Brain microvascular endothelial cell (primary cell): ENCODE results near the gene MCUR1.
"Not testable (repeated sequence)": the region's sequence is repeated elsewhere in the genome, so short reads cannot be mapped to it uniquely, and the experiment has no call there.

Experiments
- DNase-seq: peaks from one replicate; pipeline ENCODE4 v3.0.0-alpha.2; 2020
- H3K27ac ChIP-seq: fragments of 250-450 bp; sonication (Bioruptor Pico); 2 replicates; pipeline ENCODE4 v1.5.1; 2020; ENCODE audit warnings: mild to moderate bottlenecking, moderate library complexity
- H3K27me3 ChIP-seq: fragments of 250-450 bp; sonication (Bioruptor Pico); replicated peaks from 2 replicates; pipeline ENCODE4 v1.5.1; 2020; ENCODE audit warnings: mild to moderate bottlenecking
- H3K36me3 ChIP-seq: fragments of 250-450 bp; sonication (Bioruptor Pico); replicated peaks from 2 replicates; pipeline ENCODE4 v1.5.1; 2020; ENCODE audit warnings: mild to moderate bottlenecking
- H3K4me3 ChIP-seq: 2 replicates; pipeline ENCODE4 v1.5.1; 2011; ENCODE audit warnings: low read depth, mild to moderate bottlenecking, control low read depth, low read length, moderate library complexity
- in situ Hi-C: cut with HindIII; loops from 2 replicates; pipeline ENCODE4 v1.10.0; 2017; ENCODE audit warnings: low sequenced_read_pairs, low pct_ligation_motif_present
- TF ChIP-seq, protein P1 (sequence below): IDR thresholded peaks from 2 replicates; pipeline ENCODE4 v1.5.1; 2011; ENCODE audit warnings: low read depth, mild to moderate bottlenecking, moderate library complexity, low read length, control low read depth, inconsistent platforms; ENCODE audit errors: missing control alignments

Gene MCUR1

DNA sequence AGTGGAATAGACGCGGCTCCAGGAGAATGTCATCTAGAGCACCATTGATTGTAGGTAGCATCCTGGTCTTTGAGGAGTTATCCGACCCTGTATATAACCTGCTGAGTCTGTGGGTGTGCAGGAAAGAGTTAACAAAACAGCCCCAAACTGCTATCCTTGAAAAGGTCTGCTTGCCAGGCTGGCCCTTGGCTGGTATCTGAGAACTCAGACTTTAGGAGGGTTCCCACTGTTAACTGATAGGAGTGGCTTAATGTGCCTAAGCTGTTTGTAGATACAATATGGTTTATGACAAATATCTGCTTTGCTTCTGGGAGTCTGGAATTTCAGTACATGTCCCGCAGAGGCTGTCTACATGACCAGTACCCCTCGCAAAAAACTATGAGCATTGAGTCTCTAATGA lies 27.6 kb upstream of the MCUR1 start:
- DNase-seq = no peak
- TF ChIP-seq, protein P1, sequence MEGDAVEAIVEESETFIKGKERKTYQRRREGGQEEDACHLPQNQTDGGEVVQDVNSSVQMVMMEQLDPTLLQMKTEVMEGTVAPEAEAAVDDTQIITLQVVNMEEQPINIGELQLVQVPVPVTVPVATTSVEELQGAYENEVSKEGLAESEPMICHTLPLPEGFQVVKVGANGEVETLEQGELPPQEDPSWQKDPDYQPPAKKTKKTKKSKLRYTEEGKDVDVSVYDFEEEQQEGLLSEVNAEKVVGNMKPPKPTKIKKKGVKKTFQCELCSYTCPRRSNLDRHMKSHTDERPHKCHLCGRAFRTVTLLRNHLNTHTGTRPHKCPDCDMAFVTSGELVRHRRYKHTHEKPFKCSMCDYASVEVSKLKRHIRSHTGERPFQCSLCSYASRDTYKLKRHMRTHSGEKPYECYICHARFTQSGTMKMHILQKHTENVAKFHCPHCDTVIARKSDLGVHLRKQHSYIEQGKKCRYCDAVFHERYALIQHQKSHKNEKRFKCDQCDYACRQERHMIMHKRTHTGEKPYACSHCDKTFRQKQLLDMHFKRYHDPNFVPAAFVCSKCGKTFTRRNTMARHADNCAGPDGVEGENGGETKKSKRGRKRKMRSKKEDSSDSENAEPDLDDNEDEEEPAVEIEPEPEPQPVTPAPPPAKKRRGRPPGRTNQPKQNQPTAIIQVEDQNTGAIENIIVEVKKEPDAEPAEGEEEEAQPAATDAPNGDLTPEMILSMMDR = no peak
- H3K27ac ChIP-seq = no peak overlapping the region
- H3K4me3 ChIP-seq = no peak overlapping the region
- no peaks in the 10 kb centered on the region for H3K27me3 ChIP-seq
- no peaks in the 10 kb centered on the region for H3K36me3 ChIP-seq
- in situ Hi-C loops = no loop called here

DNA sequence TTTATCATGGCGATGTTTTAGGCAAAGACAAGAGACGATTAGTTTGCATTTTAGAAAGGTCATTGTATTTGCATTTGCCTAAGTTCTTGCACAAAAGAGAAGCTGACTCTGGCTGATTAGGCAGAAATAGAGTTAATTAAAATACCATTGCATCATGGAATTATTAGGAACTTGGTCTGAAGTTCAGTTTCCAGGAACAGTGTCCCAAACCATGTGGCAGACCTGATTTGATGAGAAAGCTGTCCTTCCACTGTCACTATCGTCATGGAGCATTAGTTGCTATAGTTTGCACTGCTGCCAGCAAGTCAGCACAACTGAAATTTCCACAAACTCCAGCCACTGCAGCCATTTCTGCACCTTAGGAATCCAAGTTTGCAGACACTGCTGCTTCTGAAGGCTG lies 24.3 kb upstream of the MCUR1 start:
- DNase-seq = no peak
- Histone ChIP-seq H3K27me3 (no peaks in the 10 kb centered on the region), H3K36me3 (no peaks in the 10 kb centered on the region), H3K4me3 (no peak overlapping the region), H3K27ac (no peak overlapping the region)
- in situ Hi-C loops = no loop called here
- TF ChIP-seq, protein P1 = no peak

DNA sequence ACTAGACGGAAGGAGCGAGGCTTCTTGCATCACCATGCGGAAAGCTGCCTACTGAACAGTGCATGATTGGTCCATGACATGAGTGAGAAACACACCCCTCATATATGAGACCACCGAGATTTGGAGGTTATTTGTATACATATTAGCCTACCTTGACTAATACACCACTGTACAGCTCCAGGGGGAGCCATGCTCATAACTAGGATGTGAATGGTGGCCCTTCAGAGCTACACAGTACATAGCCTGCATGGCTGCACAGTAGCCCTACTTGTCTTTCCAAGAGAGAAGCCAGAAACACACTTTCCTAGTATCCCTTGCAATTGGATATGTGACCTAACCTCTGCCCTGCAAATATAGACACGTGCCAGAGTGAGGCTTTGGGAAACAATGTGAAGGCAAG lies 21.8 kb upstream of the MCUR1 start:
- in situ Hi-C loops = no loop called here
- no peak overlapping the region for H3K27ac ChIP-seq

DNA sequence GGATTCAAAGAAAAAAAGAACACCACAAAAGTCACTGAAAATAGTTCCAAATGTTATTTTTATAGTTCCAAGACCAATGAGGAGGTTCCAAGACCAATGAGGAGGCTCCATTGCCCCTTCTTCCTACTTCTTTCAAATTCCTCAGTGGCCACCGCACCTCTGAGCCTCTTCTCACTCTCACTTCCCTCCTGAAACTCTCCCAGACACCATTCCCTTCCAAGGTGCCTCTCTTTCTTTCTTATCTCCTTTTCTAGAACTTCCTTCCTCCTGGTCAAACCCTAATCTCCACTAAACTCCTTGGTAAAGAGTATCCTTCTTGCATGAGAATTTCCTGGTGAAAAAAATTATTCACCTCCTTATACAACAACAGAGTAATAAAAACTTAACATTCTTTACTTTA lies 20.4 kb upstream of the MCUR1 start:
- TF ChIP-seq, protein P1 = no peak
- Histone ChIP-seq H3K36me3 (no peaks in the 10 kb centered on the region), H3K27ac (no peak overlapping the region), H3K4me3 (no peak overlapping the region), H3K27me3 (no peaks in the 10 kb centered on the region)
- in situ Hi-C loops = no loop called here
- no peak for DNase-seq

More for the DNA sequence above, 21.8 kb upstream of the MCUR1 start:
- DNase-seq = no peak
- Histone ChIP-seq H3K27me3 (no peaks in the 10 kb centered on the region), H3K36me3 (no peaks in the 10 kb centered on the region), H3K4me3 (no peak overlapping the region)
- TF ChIP-seq, protein P1 = no peak

DNA sequence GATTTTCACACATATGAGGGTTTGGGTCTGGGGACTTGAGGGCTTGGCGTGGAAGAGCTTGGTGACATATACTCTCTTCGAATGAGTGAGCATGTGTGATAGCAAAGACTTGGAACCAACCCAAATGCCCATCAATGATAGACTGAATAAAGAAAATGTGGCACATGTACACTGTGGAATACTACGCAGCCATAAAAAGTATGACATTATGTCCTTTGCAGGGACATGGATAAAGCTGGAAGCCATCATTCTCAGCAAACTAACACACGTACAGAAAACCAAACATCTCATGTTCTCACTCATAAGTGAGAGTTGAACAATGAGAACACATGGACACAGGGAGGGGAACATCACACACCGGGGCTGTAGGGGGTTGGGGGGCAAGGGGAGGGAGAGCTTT lies 19.7 kb upstream of the MCUR1 start:
- DNase-seq, H3K36me3 ChIP-seq, in situ Hi-C loops, H3K4me3 ChIP-seq, H3K27me3 ChIP-seq, H3K27ac ChIP-seq: not testable (repeated sequence)

DNA sequence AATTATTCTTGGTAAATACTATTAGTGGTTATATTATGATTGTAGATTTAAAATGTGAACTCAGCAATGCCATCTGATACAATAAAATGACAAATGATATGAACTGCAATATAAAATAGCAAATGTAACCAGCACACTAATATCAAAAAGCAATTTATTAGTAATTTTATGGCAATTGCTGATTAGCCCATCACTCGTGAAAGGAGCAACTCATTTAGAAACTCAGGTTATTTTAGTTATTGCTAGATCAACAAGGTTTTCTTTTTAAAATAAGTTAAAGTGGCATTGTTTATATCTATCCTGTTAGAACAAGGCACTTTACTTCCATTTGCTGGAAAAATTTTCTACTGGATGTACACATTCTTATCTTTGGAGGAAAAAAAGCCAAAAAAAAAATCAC lies 18.4 kb upstream of the MCUR1 start:
- H3K27ac ChIP-seq = no peak overlapping the region
- in situ Hi-C loops = no loop called here
- H3K36me3 ChIP-seq = no peaks in the 10 kb centered on the region
- no peak for DNase-seq
- TF ChIP-seq, protein P1 = no peak
- H3K4me3 ChIP-seq = no peak overlapping the region
- H3K27me3 ChIP-seq = no peaks in the 10 kb centered on the region

DNA sequence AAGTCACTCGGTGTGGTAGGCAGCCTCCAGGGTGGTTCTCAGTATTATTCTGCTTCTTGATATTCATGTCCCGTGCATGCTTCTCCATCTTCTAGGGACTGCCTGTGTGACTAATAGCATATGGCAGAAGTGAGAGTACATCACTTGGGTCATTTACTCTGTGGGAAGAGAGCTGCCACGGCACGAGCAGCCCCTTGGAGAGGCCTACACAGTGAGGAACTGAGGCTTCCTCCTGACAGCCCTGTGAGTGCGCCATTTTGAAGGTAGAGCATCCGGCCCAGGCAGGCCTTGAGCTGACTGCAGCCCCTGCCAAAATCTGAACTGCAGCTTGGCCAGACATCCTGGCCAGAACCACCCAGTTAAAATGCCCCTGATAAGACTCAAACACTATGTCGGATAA lies 17.3 kb upstream of the MCUR1 start:
- no peaks in the 10 kb centered on the region for H3K27me3 ChIP-seq
- no peak overlapping the region for H3K4me3 ChIP-seq
- TF ChIP-seq, protein P1 = no peak
- no peak for DNase-seq
- H3K27ac ChIP-seq = no peak overlapping the region
- in situ Hi-C loops = no loop called here
- H3K36me3 ChIP-seq = no peaks in the 10 kb centered on the region
